ENCODE measurements around the gene REG1B.
"Not testable (repeated sequence)": the region's sequence is repeated elsewhere in the genome, so short reads cannot be mapped to it uniquely, and the experiment has no call there.

REG1B gene

GRCh38 chr2:79083597-79084251 is 4.1 kb downstream of the REG1B start:
- ATAC-seq: no peak

- no peak for ATAC-seq
These were observed 4.8 kb downstream of the REG1B start for GRCh38 chr2:79082987-79083386.

GRCh38 chr2:79071078-79071477 is 16.7 kb downstream of the REG1B start:
- ATAC-seq: no peak

GRCh38 chr2:79065201-79065600 is 22.6 kb downstream of the REG1B start:
- ATAC-seq: no peak

- ATAC-seq: not testable (repeated sequence)
These were observed 33.0 kb downstream of the REG1B start for GRCh38 chr2:79054769-79055168.

- ATAC-seq: not testable (repeated sequence)
These were observed 34.3 kb downstream of the REG1B start for GRCh38 chr2:79053486-79053885.

GRCh38 chr2:79041032-79041448 is 46.8 kb downstream of the REG1B start:
- no peak for ATAC-seq

- ATAC-seq: no peak
These were observed 47.8 kb downstream of the REG1B start for GRCh38 chr2:79039944-79040343.
